GM23248 (cell line): ENCODE results near the gene PM20D1. TPM values are rescaled to one million over a fixed set of nuclear protein-coding genes. Genes with fewer than 3 reads are reported as not detected.

Experiments used
- DNase-seq: peaks from one replicate; pipeline ENCODE4 v3.0.0-alpha.2; 2015
- H2AFZ ChIP-seq: fragments of 200-600 bp; sonication (generic); 2 replicates; pipeline ENCODE4 v1.6.1; 2016; ENCODE audit warnings: antibody characterized with exemption
- H3F3A ChIP-seq: fragments of 200-600 bp; sonication (generic); 2 replicates; pipeline ENCODE4 v1.6.1; 2016; ENCODE audit warnings: mild to moderate bottlenecking, antibody characterized with exemption, mixed run types; ENCODE audit not compliant: insufficient read depth
- H3K27ac ChIP-seq: fragments of 200-600 bp; sonication (generic); 2 replicates; pipeline ENCODE4 v1.5.1; 2016; ENCODE audit warnings: mild to moderate bottlenecking
- H3K27me3 ChIP-seq: fragments of 200-600 bp; sonication (generic); replicated peaks from 2 replicates; pipeline ENCODE4 v1.6.1; 2016; ENCODE audit warnings: mild to moderate bottlenecking; ENCODE audit not compliant: insufficient read depth
- H3K36me3 ChIP-seq: fragments of 200-600 bp; sonication (generic); 2 replicates; pipeline ENCODE4 v1.6.1; 2016; ENCODE audit warnings: low read depth, mild to moderate bottlenecking
- H3K4me1 ChIP-seq: fragments of 200-600 bp; sonication (generic); 2 replicates; pipeline ENCODE4 v1.6.1; 2016; ENCODE audit warnings: mild to moderate bottlenecking; ENCODE audit not compliant: insufficient read depth
- H3K4me2 ChIP-seq: fragments of 200-600 bp; sonication (generic); one replicate; pipeline ENCODE4 v1.6.1; 2016; ENCODE audit warnings: mild to moderate bottlenecking; ENCODE audit not compliant: unreplicated experiment
- H3K4me3 ChIP-seq: fragments of 200-600 bp; sonication (generic); 2 replicates; pipeline ENCODE4 v1.5.1; 2016; ENCODE audit warnings: mild to moderate bottlenecking
- H3K79me2 ChIP-seq: fragments of 200-600 bp; sonication (generic); 2 replicates; pipeline ENCODE4 v1.6.1; 2016; ENCODE audit warnings: mild to moderate bottlenecking; ENCODE audit not compliant: insufficient read depth
- H3K9ac ChIP-seq: fragments of 200-600 bp; sonication (generic); 2 replicates; pipeline ENCODE4 v1.6.1; 2016; ENCODE audit warnings: mild to moderate bottlenecking
- H3K9me2 ChIP-seq: fragments of 200-600 bp; sonication (generic); 2 replicates; pipeline ENCODE4 v1.6.1; 2016; ENCODE audit warnings: mixed run types, mild to moderate bottlenecking, moderate library complexity; ENCODE audit not compliant: insufficient read depth
- H3K9me3 ChIP-seq: fragments of 200-600 bp; sonication (generic); one replicate; pipeline ENCODE4 v1.6.1; 2017; ENCODE audit warnings: low read depth
- H4K20me1 ChIP-seq: fragments of 200-600 bp; sonication (generic); 2 replicates; pipeline ENCODE4 v1.6.0; 2016; ENCODE audit not compliant: insufficient read depth
- EZH2 ChIP-seq: fragments of 200-600 bp; sonication (generic); IDR thresholded peaks from 2 replicates; pipeline ENCODE4 v1.6.1; 2018; ENCODE audit warnings: antibody characterized with exemption, mild to moderate bottlenecking; ENCODE audit not compliant: insufficient read depth, poor library complexity, severe bottlenecking
- EZH2phosphoT487 ChIP-seq: fragments of 200-600 bp; sonication (generic); IDR thresholded peaks from 2 replicates; pipeline ENCODE4 v1.6.1; 2018; ENCODE audit warnings: antibody characterized with exemption, moderate library complexity, mild to moderate bottlenecking, low read depth; ENCODE audit not compliant: insufficient read depth
- WGBS, 2 experiments: methylation state at CpG; one replicate each; pipeline ENCODE4 v1.1.6; 2015 to 2017; ENCODE audit warnings: low lambda C conversion rate in 2 of 2, low coverage in 1 of 2; ENCODE audit errors: missing lambda C conversion rate in 2 of 2; 5-methylcytosine and 5-hydroxymethylcytosine counted together
- in situ Hi-C: fragments of 300-500 bp; cut with MboI; formaldehyde crosslinking; loops from 2 replicates; pipeline ENCODE4 v1.15.0; 2020
- polyA plus RNA-seq: library from polyadenylated mRNA; unstranded; fragments of >200 nt; fragmentation: Nextera tagmentation; extraction: Ambion mirVana; gene quantifications from 2 replicates; pipeline ENCODE4 v1.2.1, GENCODE V29; 2016
- total RNA-seq: library from RNA; depleted of rRNA; stranded (reverse); fragments of >200 nt; shearing (Covaris generic); gene quantifications from 2 replicates; pipeline ENCODE4 v1.2.3, GENCODE V29; 2014

The PM20D1 gene
- total and polyA plus RNA-seq, 2 experiments from 2014 or later, result 0.11 to 0.22 TPM

GRCh38 chr1:205810448-205811157, 39.3 kb downstream of the PM20D1 start:
- in situ Hi-C loops, result no loop called here
- H3K79me2 ChIP-seq, result peaks cover 62% of the 10 kb centered on the region
- H3F3A ChIP-seq, result 0 out of 2 replicates have a peak, but pooled peaks cover 8% of the 10 kb centered on the region
- H3K4me3 ChIP-seq, result no peak overlapping the region
- WGBS, 2 experiments, result 88 to 89% methylated on average over 11 to 12 of the region's 12 CpGs
- no peak overlapping the region for H2AFZ ChIP-seq
- no peak overlapping the region for H3K9ac ChIP-seq
- H3K4me1 ChIP-seq, result peaks cover 14% of the 10 kb centered on the region
- peak; percentile 31 for DNase-seq
- no peaks in the 10 kb centered on the region for H3K9me3 ChIP-seq
- no peaks in the 10 kb centered on the region for H4K20me1 ChIP-seq
- H3K9me2 ChIP-seq, result no peaks in the 10 kb centered on the region
- H3K27ac ChIP-seq, result no peak overlapping the region
- no peak overlapping the region for H3K4me2 ChIP-seq
- TF ChIP-seq EZH2phosphoT487 (no peak), EZH2 (no peak)
- H3K27me3 ChIP-seq, result no peaks in the 10 kb centered on the region
- H3K36me3 ChIP-seq, result no peaks in the 10 kb centered on the region

- no peak overlapping the region for H3K4me3 ChIP-seq
- H3K79me2 ChIP-seq, result peaks cover 66% of the 10 kb centered on the region
- no peak overlapping the region for H3K9ac ChIP-seq
- WGBS, 2 experiments, result 94% methylated on average over 14 of the region's 14 CpGs
- TF ChIP-seq EZH2phosphoT487 (no peak), EZH2 (no peak)
- H3K4me2 ChIP-seq, result no peak overlapping the region
- H3K27ac ChIP-seq, result no peak overlapping the region
- H3K36me3 ChIP-seq, result no peaks in the 10 kb centered on the region
- DNase-seq, result no peak
- H4K20me1 ChIP-seq, result no peaks in the 10 kb centered on the region
- H3K9me2 ChIP-seq, result no peaks in the 10 kb centered on the region
- H3F3A ChIP-seq, result 0 out of 2 replicates have a peak, but pooled peaks cover 8% of the 10 kb centered on the region
- H2AFZ ChIP-seq, result no peak overlapping the region
- in situ Hi-C loops, result no loop called here
- H3K4me1 ChIP-seq, result peaks cover 20% of the 10 kb centered on the region
- H3K27me3 ChIP-seq, result no peaks in the 10 kb centered on the region
- no peaks in the 10 kb centered on the region for H3K9me3 ChIP-seq
Measured at GRCh38 chr1:205809942-205810345, 40.0 kb downstream of the PM20D1 start.

- in situ Hi-C loops, result no loop called here
- H3K4me3 ChIP-seq, result no peak overlapping the region
- no peaks in the 10 kb centered on the region for H3K9me3 ChIP-seq
- TF ChIP-seq EZH2 (no peak), EZH2phosphoT487 (no peak)
- H4K20me1 ChIP-seq, result no peaks in the 10 kb centered on the region
- peaks cover 71% of the 10 kb centered on the region for H3K79me2 ChIP-seq
- H3K4me1 ChIP-seq, result peaks cover 25% of the 10 kb centered on the region
- H3K27me3 ChIP-seq, result no peaks in the 10 kb centered on the region
- H3K4me2 ChIP-seq, result no peak overlapping the region
- no peak for DNase-seq
- no peak overlapping the region for H3K27ac ChIP-seq
- 75 to 81% methylated on average over 3 of the region's 3 CpGs for WGBS, 2 experiments
- H3K9ac ChIP-seq, result no peak overlapping the region
- 0 out of 2 replicates have a peak, but pooled peaks cover 8% of the 10 kb centered on the region for H3F3A ChIP-seq
- H3K9me2 ChIP-seq, result no peaks in the 10 kb centered on the region
- H3K36me3 ChIP-seq, result no peaks in the 10 kb centered on the region
- no peak overlapping the region for H2AFZ ChIP-seq
Measured at GRCh38 chr1:205809469-205809868, 40.5 kb downstream of the PM20D1 start.

GRCh38 chr1:205805082-205805711, 44.7 kb downstream of the PM20D1 start:
- Histone ChIP-seq H3K27ac (no peak overlapping the region), H3K4me2 (peak overlapping the region; percentile 25), H3K79me2 (peaks cover 72% of the 10 kb centered on the region), H3K36me3 (no peaks in the 10 kb centered on the region), H3K9me2 (no peaks in the 10 kb centered on the region), H3K4me3 (no peak overlapping the region), H3K4me1 (peaks cover 14% of the 10 kb centered on the region), H3K9me3 (no peaks in the 10 kb centered on the region), H3K9ac (no peak overlapping the region), H3K27me3 (no peaks in the 10 kb centered on the region), H4K20me1 (no peaks in the 10 kb centered on the region), H2AFZ (no peak overlapping the region), H3F3A (no peaks in the 10 kb centered on the region)
- WGBS, 2 experiments, result 58 to 59% methylated on average over 5 of the region's 5 CpGs
- TF ChIP-seq EZH2phosphoT487 (no peak), EZH2 (no peak)
- DNase-seq, result peak; percentile 39
- in situ Hi-C loops, result no loop called here
